HCT116 (cell line): Measurements from ENCODE around the gene GALNT16. TPM values are rescaled to one million over a fixed set of nuclear protein-coding genes. Genes with fewer than 3 reads are reported as not detected.
"Not testable (repeated sequence)": the region's sequence is repeated elsewhere in the genome, so short reads cannot be mapped to it uniquely, and the experiment has no call there.

Experiments
- ATAC-seq: fragments of 200-7000 bp; cut with Tn5 transposase; 2 replicates; pipeline ENCODE4 v1.9.1; 2020; ENCODE audit warnings: mild to moderate bottlenecking, moderate library complexity
- BruUV-seq: library from RNA; stranded (reverse); fragments of 400-500 nt; replicated peaks from 2 replicates; lab custom pipeline; 2021; lab: Mats Ljungman, UMichigan
- CTCF ChIA-PET: fragments of 300-600 bp; sonication (Branson Sonifier 250); formaldehyde crosslinking; loops from one replicate; lab custom pipeline; 2021; ENCODE audit warnings: antibody characterized with exemption; lab: Charles Lee
- POLR2A ChIA-PET: fragments of 300-600, 350-600 bp; sonication (Branson Sonifier 250); formaldehyde crosslinking; loops from one replicate; lab custom pipeline; 2021; ENCODE audit warnings: antibody characterized with exemption; lab: Charles Lee
- RAD21 ChIA-PET, 2 experiments: fragments of 300-600 bp; sonication (Branson Sonifier 250); formaldehyde crosslinking; loops; one replicate each; lab custom pipeline; 2023; ENCODE audit warnings: low total read pairs in 2 of 2; ENCODE audit not compliant: uncharacterized antibody in 2 of 2, unreplicated experiment in 2 of 2, low non-redundant PET in 1 of 2; lab: Charles Lee
- DNase-seq: peaks from one replicate; pipeline ENCODE4 v3.0.0-alpha.2; 2010; ENCODE audit warnings: low read depth, low spot score
- H2AFZ ChIP-seq: fragments of 200-600 bp; shearing (Covaris generic), sonication (generic); 2 replicates; pipeline ENCODE4 v1.6.1; 2017; ENCODE audit warnings: low read depth, mixed run types, mixed read lengths, antibody characterized with exemption, low read length; ENCODE audit not compliant: poor library complexity, severe bottlenecking
- H3K27ac ChIP-seq: 2 replicates; pipeline ENCODE4 v1.5.1; 2012; ENCODE audit warnings: low read depth, low read length
- H3K27me3 ChIP-seq: fragments of 200-600 bp; sonication (generic); 2 replicates; pipeline ENCODE4 v1.6.1; 2016; ENCODE audit warnings: mixed run types, low read length, mixed read lengths; ENCODE audit not compliant: insufficient read depth
- H3K36me3 ChIP-seq, 2 experiments: fragments of 200-500 bp in 1 of 2; fragments of 200-600 bp in 1 of 2; sonication (Bioruptor generic) in 1 of 2; sonication (generic) in 1 of 2; 2 replicates each; pipeline versions ENCODE4 v1.5.1 to v1.6.1; 2014 to 2016; ENCODE audit warnings: low read length in 2 of 2, inconsistent platforms in 1 of 2, mixed read lengths in 1 of 2, mixed run types in 1 of 2; ENCODE audit not compliant: insufficient read depth in 2 of 2, control insufficient read depth in 1 of 2
- H3K4me1 ChIP-seq, 2 experiments: fragments of 200-600 bp in 1 of 2; sonication (generic) in 1 of 2; 2 replicates each; pipeline versions ENCODE4 v1.5.1 to v1.6.1; 2012 to 2017; ENCODE audit warnings: low read length in 2 of 2, inconsistent platforms in 1 of 2, mild to moderate bottlenecking in 1 of 2, mixed read lengths in 1 of 2, mixed run types in 1 of 2, moderate library complexity in 1 of 2; ENCODE audit not compliant: insufficient read depth in 2 of 2, control insufficient read depth in 1 of 2
- H3K4me2 ChIP-seq: fragments of 200-600 bp; sonication (generic); 2 replicates; pipeline ENCODE4 v1.6.1; 2017; ENCODE audit warnings: mixed run types, low read length, mixed read lengths
- H3K4me3 ChIP-seq, 2 experiments: fragments of 200-600 bp in 1 of 2; sonication (generic) in 1 of 2; replicated peaks in 1 of 2; 2 replicates each; pipeline ENCODE4 v1.5.1; 2011 to 2016; ENCODE audit warnings: low read length in 2 of 2, control low read depth in 1 of 2, low read depth in 1 of 2, mild to moderate bottlenecking in 1 of 2, mixed read lengths in 1 of 2, mixed run types in 1 of 2
- H3K79me2 ChIP-seq: fragments of 200-600 bp; sonication (generic); 2 replicates; pipeline ENCODE4 v1.6.1; 2017; ENCODE audit warnings: mild to moderate bottlenecking, mixed run types, low read length, moderate library complexity, mixed read lengths; ENCODE audit not compliant: insufficient read depth
- H3K9ac ChIP-seq: fragments of 200-600 bp; sonication (generic); 2 replicates; pipeline ENCODE4 v1.6.1; 2016; ENCODE audit warnings: low read length, mixed read lengths
- H3K9me2 ChIP-seq: fragments of 200-600 bp; sonication (generic), shearing (Covaris generic); 2 replicates; pipeline ENCODE4 v1.6.1; 2017; ENCODE audit warnings: mixed run types, mild to moderate bottlenecking, moderate library complexity; ENCODE audit not compliant: insufficient read depth
- H3K9me3 ChIP-seq, 2 experiments: fragments of 200-500 bp in 1 of 2; fragments of 200-600 bp in 1 of 2; sonication (Bioruptor generic) in 1 of 2; sonication (generic) in 1 of 2; 2 replicates each; pipeline ENCODE4 v1.6.1; 2014 to 2017; ENCODE audit warnings: low read length in 2 of 2, mixed read lengths in 2 of 2, inconsistent platforms in 1 of 2, low read depth in 1 of 2, mild to moderate bottlenecking in 1 of 2, mixed run types in 1 of 2, moderate library complexity in 1 of 2; ENCODE audit not compliant: control insufficient read depth in 1 of 2, insufficient read depth in 1 of 2
- H4K20me1 ChIP-seq: fragments of 200-600 bp; sonication (generic), shearing (Covaris generic); 2 replicates; pipeline ENCODE4 v1.6.1; 2017; ENCODE audit warnings: mixed run types, mild to moderate bottlenecking, moderate library complexity; ENCODE audit not compliant: insufficient read depth
- CEBPB ChIP-seq: IDR thresholded peaks from 2 replicates; pipeline ENCODE4 v1.6.1; 2012; ENCODE audit warnings: low read depth
- ELF1 ChIP-seq: IDR thresholded peaks from 2 replicates; pipeline ENCODE4 v1.6.1; 2012; ENCODE audit warnings: low read depth, borderline replicate concordance
- POLR2A ChIP-seq: IDR thresholded peaks from 2 replicates; pipeline ENCODE4 v1.7.0; 2011; ENCODE audit warnings: borderline replicate concordance; ENCODE audit not compliant: insufficient read depth, insufficient read length; ENCODE audit errors: extremely low read depth
- RAD21 ChIP-seq: IDR thresholded peaks from 2 replicates; pipeline ENCODE4 v1.6.1; 2012; ENCODE audit warnings: low read depth, mild to moderate bottlenecking
- SIN3A ChIP-seq: IDR thresholded peaks from 2 replicates; pipeline ENCODE4 v1.6.1; 2012; ENCODE audit warnings: low read depth
- YY1 ChIP-seq: IDR thresholded peaks from 2 replicates; pipeline ENCODE4 v1.6.1; 2011; ENCODE audit warnings: low read length, low read depth, moderate library complexity, mild to moderate bottlenecking; ENCODE audit not compliant: insufficient replicate concordance; ENCODE audit errors: extremely low read depth
- ZFX ChIP-seq: fragments of 450-650 bp; IDR thresholded peaks from 2 replicates; pipeline ENCODE4 v1.6.1; 2017
- intact Hi-C: fragments of 100-400 bp; cut with micrococcal nuclease; formaldehyde crosslinking; loops from 2 replicates; pipeline ENCODE4 v1.10.0; 2022
- total RNA-seq: library from RNA; stranded (reverse); gene quantifications from one replicate; pipeline ENCODE4 v1.2.1, GENCODE V29; 2021; ENCODE audit not compliant: unreplicated experiment
- TF ChIP-seq, protein P1 (sequence below): IDR thresholded peaks from 2 replicates; pipeline ENCODE4 v1.6.1; 2011; ENCODE audit warnings: mild to moderate bottlenecking, low read length, moderate library complexity; ENCODE audit not compliant: insufficient replicate concordance; ENCODE audit errors: extremely low read depth

The GALNT16 gene
- total RNA-seq, 1 experiment from 2014 or later = 0.32 TPM

- POLR2A ChIA-PET = no interaction called here
- Histone ChIP-seq H3K79me2 (peaks cover 50% of the 10 kb centered on the region), H3K4me1 (no peaks in the 10 kb centered on the region), H3K4me2 (no peak overlapping the region), H2AFZ (no peak overlapping the region), H3K9me2 (no peaks in the 10 kb centered on the region), H3K27me3 (no peaks in the 10 kb centered on the region), H4K20me1 (peaks cover 8% of the 10 kb centered on the region; the same call in 1 of the 2 replicates), H3K27ac (no peak overlapping the region), H3K36me3 (peaks cover 25 to 44% of the 10 kb centered on the region in 2 experiments), H3K9me3 (no peaks in the 10 kb centered on the region; a peak in 1 of 4 replicates), H3K4me3 (no peak overlapping the region), H3K9ac (no peak overlapping the region)
- ATAC-seq (no peak), DNase-seq (no peak)
- no TSS peak for BruUV-seq
- CTCF ChIA-PET = no interaction called here
- RAD21 ChIA-PET = no interaction called here
- intact Hi-C loops = no loop called here
- TF ChIP-seq CEBPB (no peak), YY1 (no peak), POLR2A (no peak)
- TF ChIP-seq, protein P1, sequence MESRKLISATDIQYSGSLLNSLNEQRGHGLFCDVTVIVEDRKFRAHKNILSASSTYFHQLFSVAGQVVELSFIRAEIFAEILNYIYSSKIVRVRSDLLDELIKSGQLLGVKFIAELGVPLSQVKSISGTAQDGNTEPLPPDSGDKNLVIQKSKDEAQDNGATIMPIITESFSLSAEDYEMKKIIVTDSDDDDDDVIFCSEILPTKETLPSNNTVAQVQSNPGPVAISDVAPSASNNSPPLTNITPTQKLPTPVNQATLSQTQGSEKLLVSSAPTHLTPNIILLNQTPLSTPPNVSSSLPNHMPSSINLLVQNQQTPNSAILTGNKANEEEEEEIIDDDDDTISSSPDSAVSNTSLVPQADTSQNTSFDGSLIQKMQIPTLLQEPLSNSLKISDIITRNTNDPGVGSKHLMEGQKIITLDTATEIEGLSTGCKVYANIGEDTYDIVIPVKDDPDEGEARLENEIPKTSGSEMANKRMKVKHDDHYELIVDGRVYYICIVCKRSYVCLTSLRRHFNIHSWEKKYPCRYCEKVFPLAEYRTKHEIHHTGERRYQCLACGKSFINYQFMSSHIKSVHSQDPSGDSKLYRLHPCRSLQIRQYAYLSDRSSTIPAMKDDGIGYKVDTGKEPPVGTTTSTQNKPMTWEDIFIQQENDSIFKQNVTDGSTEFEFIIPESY = no peak
- TF ChIP-seq, all 23 proteins: peak for 0
Observed at GRCh38 chr14:69378274-69378673, 118.3 kb downstream of the GALNT16 start.

GRCh38 chr14:69387311-69387710, 127.4 kb downstream of the GALNT16 start:
- no peak overlapping the region for H2AFZ ChIP-seq
- POLR2A ChIA-PET = interaction anchor here (0.6 kb wide), 1 partner anchor 151 kb away, joined by 3 read pairs; no protein-coding TSS in a partner anchor
- H3K9ac ChIP-seq = no peak overlapping the region
- no peaks in the 10 kb centered on the region for H3K27me3 ChIP-seq
- no peaks in the 10 kb centered on the region for H3K4me1 ChIP-seq
- H4K20me1 ChIP-seq = peaks cover 57% of the 10 kb centered on the region; the same call in 1 of the 2 replicates
- DNase-seq = no peak
- BruUV-seq = no TSS peak
- no peaks in the 10 kb centered on the region for H3K9me3 ChIP-seq
- CTCF ChIA-PET = no interaction called here
- H3K27ac ChIP-seq = no peak overlapping the region
- H3K9me2 ChIP-seq = no peaks in the 10 kb centered on the region
- peaks cover 60 to 76% of the 10 kb centered on the region in 2 experiments for H3K36me3 ChIP-seq
- RAD21 ChIA-PET = no interaction called here
- no peak for ATAC-seq
- no peak overlapping the region for H3K4me2 ChIP-seq
- intact Hi-C loops = no loop called here
- H3K79me2 ChIP-seq = peaks cover 100% of the 10 kb centered on the region
- TF ChIP-seq ZFX (no peak), ELF1 (no peak), RAD21 (no peak), SIN3A (no peak)
- no peak overlapping the region for H3K4me3 ChIP-seq

- ChIA-PET POLR2A (interaction anchor here (0.7 kb wide), 2 partner anchors 152 to 459 kb away, joined by 3 read pairs; no protein-coding TSS in a partner anchor), RAD21 (interaction anchor here in 1 of 2 experiments (0.7 kb wide), 1 partner anchor 145 kb away, joined by 3 read pairs; no protein-coding TSS in a partner anchor)
- intact Hi-C loops, H2AFZ ChIP-seq, H3K4me1 ChIP-seq, H3K27ac ChIP-seq, CTCF ChIA-PET, H3K9me2 ChIP-seq, H3K9ac ChIP-seq, DNase-seq, H3K4me3 ChIP-seq, ATAC-seq, H3K27me3 ChIP-seq, H3K4me2 ChIP-seq, H3K9me3 ChIP-seq, BruUV-seq: not testable (repeated sequence)
- H4K20me1 ChIP-seq = peaks cover 29% of the 10 kb centered on the region; the same call in 1 of the 2 replicates
- H3K79me2 ChIP-seq = peaks cover 100% of the 10 kb centered on the region
- H3K36me3 ChIP-seq = peaks cover 69 to 77% of the 10 kb centered on the region in 2 experiments
Observed at GRCh38 chr14:69391400-69391799, 131.4 kb downstream of the GALNT16 start.
